Keratinocyte (primary cell): ENCODE data around the gene XRRA1. TPM values are rescaled to one million over a fixed set of nuclear protein-coding genes. Genes with fewer than 3 reads are reported as not detected.

ENCODE experiments used
- DNase-seq: peaks from one replicate; pipeline ENCODE4 v3.0.0-alpha.2; 2011; ENCODE audit warnings: low read depth, missing footprints, low spot score
- FAIRE-seq: peaks from 2 replicates; lab custom pipeline; 2011; peaks lifted over from hg19 to GRCh38; lab: Jason Lieb, UNC
- H2AFZ ChIP-seq: 2 replicates; pipeline ENCODE4 v1.6.0; 2012; ENCODE audit warnings: low read length, control low read depth, inconsistent platforms; ENCODE audit not compliant: control insufficient read depth
- H3K27ac ChIP-seq: 2 replicates; pipeline ENCODE4 v1.5.1; 2011; ENCODE audit warnings: low read length; ENCODE audit not compliant: control insufficient read depth, insufficient read depth
- H3K27me3 ChIP-seq: 3 replicates; pipeline ENCODE4 v1.6.0; 2011; ENCODE audit warnings: low read length; ENCODE audit not compliant: control insufficient read depth, insufficient read depth; ENCODE audit errors: extremely low read depth
- H3K36me3 ChIP-seq, 2 experiments: 2 replicates in 1 of 2; 3 replicates in 1 of 2; pipeline ENCODE4 v1.5.1; 2011; ENCODE audit warnings: low read length in 2 of 2, mild to moderate bottlenecking in 1 of 2; ENCODE audit not compliant: control insufficient read depth in 2 of 2, insufficient read depth in 2 of 2; ENCODE audit errors: extremely low read depth in 1 of 2
- H3K4me1 ChIP-seq: 3 replicates; pipeline ENCODE4 v1.5.1; 2011; ENCODE audit warnings: low read length; ENCODE audit not compliant: control insufficient read depth, insufficient read depth; ENCODE audit errors: extremely low read depth
- H3K4me2 ChIP-seq: 3 replicates; pipeline ENCODE4 v1.6.0; 2011; ENCODE audit warnings: low read depth, low read length; ENCODE audit not compliant: control insufficient read depth, insufficient read depth; ENCODE audit errors: extremely low read depth
- H3K4me3 ChIP-seq, 3 experiments: fragments of 200-600 bp in 1 of 3; sonication (generic) in 1 of 3; 2 replicates in 2 of 3; 3 replicates in 1 of 3; pipeline ENCODE4 v1.5.1; 2011 to 2016; ENCODE audit warnings: low read length in 3 of 3, mild to moderate bottlenecking in 3 of 3, control low read depth in 2 of 3, inconsistent platforms in 1 of 3, low read depth in 1 of 3, mixed read lengths in 1 of 3, mixed run types in 1 of 3, moderate library complexity in 1 of 3; ENCODE audit not compliant: control insufficient read depth in 2 of 3, insufficient read depth in 2 of 3; ENCODE audit errors: extremely low read depth in 1 of 3
- H3K79me2 ChIP-seq: 2 replicates; pipeline ENCODE4 v1.6.0; 2012; ENCODE audit warnings: low read length; ENCODE audit not compliant: control insufficient read depth, insufficient read depth
- H3K9ac ChIP-seq: 3 replicates; pipeline ENCODE4 v1.6.0; 2011; ENCODE audit warnings: low read length; ENCODE audit not compliant: control insufficient read depth, insufficient read depth; ENCODE audit errors: extremely low read depth
- H3K9me1 ChIP-seq: 3 replicates; pipeline ENCODE4 v1.6.0; 2011; ENCODE audit warnings: low read length; ENCODE audit not compliant: control insufficient read depth, insufficient read depth; ENCODE audit errors: extremely low read depth
- H3K9me3 ChIP-seq: 2 replicates; pipeline ENCODE4 v1.5.1; 2012; ENCODE audit warnings: low read depth, low read length; ENCODE audit not compliant: control insufficient read depth
- H4K20me1 ChIP-seq: 3 replicates; pipeline ENCODE4 v1.6.0; 2011; ENCODE audit warnings: low read length; ENCODE audit not compliant: control insufficient read depth, insufficient read depth; ENCODE audit errors: extremely low read depth
- EZH2 ChIP-seq: IDR thresholded peaks from one replicate; pipeline ENCODE4 v1.6.1; 2012; ENCODE audit warnings: inconsistent platforms, mild to moderate bottlenecking, low read length, moderate library complexity
- dilution Hi-C: fragments of 300-500 bp; cut with MboI; formaldehyde crosslinking; loops from one replicate; pipeline ENCODE4 v1.7.0; 2020; ENCODE audit warnings: low sequenced_read_pairs; ENCODE audit not compliant: extremely low pct_ligation_motif_present
- polyA plus RNA-seq, 5 experiments: library from polyadenylated mRNA; depleted of rRNA in 3 of 5; stranded (reverse) in 3 of 5; stranded (forward) in 1 of 5; unstranded in 1 of 5; fragments of >200 nt; gene quantifications; 1 replicate in 1 of 5; 2 replicates in 3 of 5; 3 replicates in 1 of 5; pipeline versions ENCODE4 v1.2.1 to v1.2.3, GENCODE V29; 2011 to 2012; ENCODE audit warnings: missing spikeins in 2 of 5, low read depth in 1 of 5, low replicate concordance in 1 of 5
- TF ChIP-seq, protein P1 (sequence below), 3 experiments: IDR thresholded peaks in 1 of 3; conservative IDR thresholded peaks in 1 of 3; optimal IDR thresholded peaks in 1 of 3; 2 replicates in 2 of 3; 3 replicates in 1 of 3; pipeline versions ENCODE3 to v1.5.1; 2011; ENCODE audit warnings: low read length in 3 of 3, mild to moderate bottlenecking in 3 of 3, moderate library complexity in 2 of 3, control low read depth in 1 of 3, inconsistent platforms in 1 of 3; ENCODE audit not compliant: insufficient read depth in 2 of 3; ENCODE audit errors: extremely low read depth in 1 of 3

XRRA1 gene
- polyA plus RNA-seq, 1 donor (not counting 4 experiments of a cell fraction or from before 2014, with no cell fraction given) = 9.1 TPM

DNA sequence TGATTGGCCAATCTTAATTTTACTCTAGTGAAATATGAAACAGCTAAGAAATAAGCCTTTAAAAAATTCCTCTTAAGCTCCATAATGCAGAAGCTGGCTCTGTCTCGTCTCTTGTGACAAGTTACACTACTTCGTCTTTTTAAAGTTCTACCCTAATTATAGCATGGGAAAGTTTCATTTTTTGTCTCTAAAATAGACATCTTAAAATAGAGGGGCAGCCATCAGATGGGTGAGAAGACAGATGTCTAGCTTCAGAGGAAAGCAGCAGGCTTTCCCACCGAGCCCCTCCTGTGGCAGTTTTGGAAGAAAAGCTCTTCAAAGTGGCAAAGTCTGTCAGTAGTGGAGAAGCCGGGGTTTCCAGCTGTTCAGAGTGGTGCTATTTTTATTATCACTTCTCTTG, 39.5 kb downstream of the XRRA1 start:
- Histone ChIP-seq H3K9me3 (no peaks in the 10 kb centered on the region), H3K27ac (no peak overlapping the region), H3K4me1 (no peaks in the 10 kb centered on the region), H3K9ac (no peak overlapping the region), H3K27me3 (no peaks in the 10 kb centered on the region), H2AFZ (no peak overlapping the region), H3K79me2 (no peaks in the 10 kb centered on the region), H3K4me3 (no peak overlapping the region), H3K4me2 (no peak overlapping the region), H3K36me3 (peaks cover 0 to 7% of the 10 kb centered on the region in 2 experiments), H3K9me1 (no peaks in the 10 kb centered on the region), H4K20me1 (no peaks in the 10 kb centered on the region)
- DNase-seq = no peak
- no peak for TF ChIP-seq EZH2
- TF ChIP-seq, protein P1, sequence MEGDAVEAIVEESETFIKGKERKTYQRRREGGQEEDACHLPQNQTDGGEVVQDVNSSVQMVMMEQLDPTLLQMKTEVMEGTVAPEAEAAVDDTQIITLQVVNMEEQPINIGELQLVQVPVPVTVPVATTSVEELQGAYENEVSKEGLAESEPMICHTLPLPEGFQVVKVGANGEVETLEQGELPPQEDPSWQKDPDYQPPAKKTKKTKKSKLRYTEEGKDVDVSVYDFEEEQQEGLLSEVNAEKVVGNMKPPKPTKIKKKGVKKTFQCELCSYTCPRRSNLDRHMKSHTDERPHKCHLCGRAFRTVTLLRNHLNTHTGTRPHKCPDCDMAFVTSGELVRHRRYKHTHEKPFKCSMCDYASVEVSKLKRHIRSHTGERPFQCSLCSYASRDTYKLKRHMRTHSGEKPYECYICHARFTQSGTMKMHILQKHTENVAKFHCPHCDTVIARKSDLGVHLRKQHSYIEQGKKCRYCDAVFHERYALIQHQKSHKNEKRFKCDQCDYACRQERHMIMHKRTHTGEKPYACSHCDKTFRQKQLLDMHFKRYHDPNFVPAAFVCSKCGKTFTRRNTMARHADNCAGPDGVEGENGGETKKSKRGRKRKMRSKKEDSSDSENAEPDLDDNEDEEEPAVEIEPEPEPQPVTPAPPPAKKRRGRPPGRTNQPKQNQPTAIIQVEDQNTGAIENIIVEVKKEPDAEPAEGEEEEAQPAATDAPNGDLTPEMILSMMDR (optimal IDR thresholded peaks at IDR 0.05 in 1 of 3, IDR thresholded peaks at IDR 0.05 in 1 of 3, conservative IDR thresholded peaks at IDR 0.05 in 1 of 3; ENCODE audit: extremely low read depth in 1 of 3, insufficient read depth in 2 of 3, low read length in 3 of 3) = no peak
- FAIRE-seq = no peak
- dilution Hi-C loops = no loop called here

DNA sequence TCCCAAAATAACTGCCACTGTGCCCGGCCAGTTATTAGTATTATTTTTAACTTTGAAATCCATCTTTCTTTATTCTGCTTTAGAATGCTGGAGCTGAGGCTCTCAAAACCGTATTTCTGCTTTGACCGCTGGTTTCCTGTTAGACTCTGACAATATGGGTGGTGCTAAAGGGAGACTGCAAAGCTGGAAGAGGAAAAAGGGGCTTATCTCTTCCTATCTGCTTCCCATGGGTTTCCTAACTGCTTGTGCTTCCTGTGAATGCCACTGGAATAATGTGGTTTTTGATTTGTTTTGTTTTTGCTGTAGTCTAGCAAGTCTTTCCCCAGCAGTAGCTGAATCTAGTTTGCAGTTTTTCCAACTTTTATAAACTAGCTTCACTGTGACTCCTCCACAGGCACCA, 43.6 kb downstream of the XRRA1 start:
- no peaks in the 10 kb centered on the region for H3K79me2 ChIP-seq
- H4K20me1 ChIP-seq = no peaks in the 10 kb centered on the region
- TF ChIP-seq EZH2 = no peak
- TF ChIP-seq, protein P1 (optimal IDR thresholded peaks at IDR 0.05 in 1 of 3, IDR thresholded peaks at IDR 0.05 in 1 of 3, conservative IDR thresholded peaks at IDR 0.05 in 1 of 3; ENCODE audit: extremely low read depth in 1 of 3, insufficient read depth in 2 of 3, low read length in 3 of 3) = no peak
- no peaks in the 10 kb centered on the region for H3K9me1 ChIP-seq
- H2AFZ ChIP-seq = no peak overlapping the region
- FAIRE-seq (no peak), DNase-seq (no peak)
- no peak overlapping the region for H3K27ac ChIP-seq
- peaks cover 0 to 5% of the 10 kb centered on the region in 2 experiments for H3K36me3 ChIP-seq
- dilution Hi-C loops = no loop called here
- H3K4me2 ChIP-seq = no peak overlapping the region
- H3K27me3 ChIP-seq = no peaks in the 10 kb centered on the region
- no peak overlapping the region for H3K9ac ChIP-seq
- H3K9me3 ChIP-seq = peaks cover 2% of the 10 kb centered on the region
- no peak overlapping the region for H3K4me3 ChIP-seq
- no peaks in the 10 kb centered on the region for H3K4me1 ChIP-seq
